LNCAP (cell line): Measurements from ENCODE around the gene RPS6KL1.

Source experiments
- TF ChIP-seq, protein P1 (sequence below): fragments of 450-650 bp; IDR thresholded peaks from 2 replicates; pipeline ENCODE4 v1.5.1; 2017; ENCODE audit warnings: mild to moderate bottlenecking

RPS6KL1 gene, protein sequence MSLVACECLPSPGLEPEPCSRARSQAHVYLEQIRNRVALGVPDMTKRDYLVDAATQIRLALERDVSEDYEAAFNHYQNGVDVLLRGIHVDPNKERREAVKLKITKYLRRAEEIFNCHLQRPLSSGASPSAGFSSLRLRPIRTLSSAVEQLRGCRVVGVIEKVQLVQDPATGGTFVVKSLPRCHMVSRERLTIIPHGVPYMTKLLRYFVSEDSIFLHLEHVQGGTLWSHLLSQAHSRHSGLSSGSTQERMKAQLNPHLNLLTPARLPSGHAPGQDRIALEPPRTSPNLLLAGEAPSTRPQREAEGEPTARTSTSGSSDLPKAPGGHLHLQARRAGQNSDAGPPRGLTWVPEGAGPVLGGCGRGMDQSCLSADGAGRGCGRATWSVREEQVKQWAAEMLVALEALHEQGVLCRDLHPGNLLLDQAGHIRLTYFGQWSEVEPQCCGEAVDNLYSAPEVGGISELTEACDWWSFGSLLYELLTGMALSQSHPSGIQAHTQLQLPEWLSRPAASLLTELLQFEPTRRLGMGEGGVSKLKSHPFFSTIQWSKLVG

DNA sequence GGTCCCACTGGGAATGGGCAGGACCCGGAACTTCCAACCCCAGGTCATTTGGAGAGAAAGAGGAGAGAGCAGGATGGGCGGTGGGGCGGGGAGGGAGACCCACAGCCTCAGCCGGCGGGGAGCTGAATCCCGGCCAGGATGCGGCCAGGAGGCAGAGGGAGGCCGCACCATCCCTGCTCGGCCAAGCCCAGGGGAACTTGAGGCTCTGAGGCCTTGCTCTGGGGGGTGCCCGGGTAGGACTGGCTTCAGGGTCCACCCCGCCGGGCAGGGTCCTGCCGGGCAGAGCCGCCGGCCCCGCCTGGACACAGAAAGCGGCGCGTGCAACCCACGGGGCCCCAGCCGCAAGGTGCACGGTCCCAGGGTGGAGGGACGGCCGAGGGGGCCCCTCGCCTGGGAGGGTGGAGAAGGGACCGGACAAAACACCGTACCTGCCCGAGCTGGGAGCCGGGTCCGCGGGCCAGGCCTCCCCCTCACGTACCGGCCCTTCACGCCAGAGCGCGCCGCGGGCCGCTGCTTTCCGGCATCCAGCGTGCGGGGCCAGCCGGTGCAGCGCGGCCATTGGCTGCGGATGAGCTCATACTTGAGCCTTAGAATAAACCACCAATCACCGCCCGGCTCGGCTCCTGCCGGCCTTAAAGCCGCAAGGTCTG, at the start of gene RPS6KL1:
TSS of gene RPS6KL1 (minus strand) at position 509 of the 650 bp plus-strand sequence. CDS start 1,719 bp downstream, outside the sequence.
- TF ChIP-seq, protein P1, sequence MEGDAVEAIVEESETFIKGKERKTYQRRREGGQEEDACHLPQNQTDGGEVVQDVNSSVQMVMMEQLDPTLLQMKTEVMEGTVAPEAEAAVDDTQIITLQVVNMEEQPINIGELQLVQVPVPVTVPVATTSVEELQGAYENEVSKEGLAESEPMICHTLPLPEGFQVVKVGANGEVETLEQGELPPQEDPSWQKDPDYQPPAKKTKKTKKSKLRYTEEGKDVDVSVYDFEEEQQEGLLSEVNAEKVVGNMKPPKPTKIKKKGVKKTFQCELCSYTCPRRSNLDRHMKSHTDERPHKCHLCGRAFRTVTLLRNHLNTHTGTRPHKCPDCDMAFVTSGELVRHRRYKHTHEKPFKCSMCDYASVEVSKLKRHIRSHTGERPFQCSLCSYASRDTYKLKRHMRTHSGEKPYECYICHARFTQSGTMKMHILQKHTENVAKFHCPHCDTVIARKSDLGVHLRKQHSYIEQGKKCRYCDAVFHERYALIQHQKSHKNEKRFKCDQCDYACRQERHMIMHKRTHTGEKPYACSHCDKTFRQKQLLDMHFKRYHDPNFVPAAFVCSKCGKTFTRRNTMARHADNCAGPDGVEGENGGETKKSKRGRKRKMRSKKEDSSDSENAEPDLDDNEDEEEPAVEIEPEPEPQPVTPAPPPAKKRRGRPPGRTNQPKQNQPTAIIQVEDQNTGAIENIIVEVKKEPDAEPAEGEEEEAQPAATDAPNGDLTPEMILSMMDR: no peak

DNA sequence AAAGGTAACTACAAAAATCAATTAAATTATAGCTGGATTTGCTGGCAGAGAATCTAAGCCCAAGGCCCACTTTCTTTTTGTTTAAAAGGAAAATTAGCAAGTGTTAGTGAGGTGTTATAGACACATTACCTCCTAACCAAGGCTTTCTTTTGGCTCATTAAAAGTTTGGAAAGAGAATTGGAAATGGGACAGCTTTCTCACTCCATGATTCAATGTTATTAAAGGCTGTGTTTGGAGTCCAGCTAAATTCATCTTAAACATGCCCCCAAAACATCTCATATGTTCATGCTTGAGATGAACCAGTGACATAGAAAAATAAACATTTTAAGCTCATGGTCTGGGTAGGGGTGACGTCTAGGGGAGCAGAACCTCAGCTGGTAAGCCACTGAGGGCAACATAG, 45.8 kb upstream of the RPS6KL1 start:
- TF ChIP-seq, protein P1: no peak

DNA sequence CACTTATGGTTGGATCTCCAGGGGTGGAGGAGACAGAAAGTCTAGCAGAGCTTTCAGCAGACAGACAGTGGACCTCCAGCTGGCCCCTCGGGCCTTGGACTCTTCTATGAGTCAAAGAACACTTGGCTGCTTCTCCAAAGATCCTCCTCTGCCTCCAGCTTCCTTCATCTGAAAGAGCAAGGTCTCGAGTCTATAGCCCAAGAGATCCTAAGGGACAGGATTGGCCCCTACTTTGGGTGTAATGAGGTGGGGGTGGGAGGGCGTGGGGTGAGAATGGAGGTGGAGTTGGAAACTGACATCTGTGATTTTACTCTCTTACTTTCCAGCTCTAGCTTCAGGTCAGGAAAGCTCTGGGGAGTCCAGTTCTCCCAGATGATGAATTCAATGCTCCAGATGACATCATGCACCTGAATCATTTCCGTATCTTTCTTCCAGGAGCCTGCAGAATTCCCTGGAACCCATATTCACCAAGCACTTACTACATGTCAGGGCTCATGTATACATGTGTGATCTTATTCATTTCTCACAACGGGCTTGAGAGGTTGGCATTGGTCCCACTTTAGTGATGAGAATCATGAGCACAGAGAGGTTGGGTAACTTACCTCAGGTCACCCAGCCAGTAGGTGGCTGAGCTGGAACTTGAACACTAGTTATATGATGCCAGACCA, 42.6 kb upstream of the RPS6KL1 start:
- TF ChIP-seq, protein P1: no peak

DNA sequence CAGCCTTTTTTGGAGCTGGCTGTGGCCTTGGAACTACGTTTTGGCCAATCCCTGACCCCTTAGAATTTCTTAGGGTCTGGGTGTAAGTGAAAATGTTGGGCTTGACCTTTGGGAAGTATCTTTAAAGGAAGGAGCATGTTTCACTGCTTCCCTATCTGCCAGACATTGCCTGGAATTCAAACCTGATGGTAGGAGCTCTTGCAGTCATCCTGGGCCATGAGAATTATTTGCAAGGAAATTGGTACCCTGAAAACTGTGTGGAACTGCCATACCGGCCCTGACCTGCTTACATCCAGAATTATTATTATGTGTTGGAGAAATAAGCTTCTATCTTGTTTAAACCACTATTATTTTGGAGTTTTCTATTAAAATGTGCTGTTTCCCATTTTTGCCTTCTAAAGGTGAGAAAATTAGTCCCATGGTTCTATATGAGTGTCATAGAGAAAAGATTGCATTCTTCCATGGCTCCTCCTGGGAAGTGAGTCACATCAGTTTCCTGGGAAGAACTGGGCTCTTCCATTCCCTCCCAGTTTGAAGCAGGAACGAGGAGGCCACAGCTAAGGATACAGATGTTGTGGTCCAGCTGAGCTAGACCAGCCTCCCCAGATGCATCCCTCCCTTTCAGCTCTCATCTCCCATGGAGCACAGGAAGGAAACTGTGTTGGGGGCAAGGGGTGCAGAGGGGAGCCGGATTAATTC, 41.9 kb upstream of the RPS6KL1 start:
- TF ChIP-seq, protein P1: no peak

DNA sequence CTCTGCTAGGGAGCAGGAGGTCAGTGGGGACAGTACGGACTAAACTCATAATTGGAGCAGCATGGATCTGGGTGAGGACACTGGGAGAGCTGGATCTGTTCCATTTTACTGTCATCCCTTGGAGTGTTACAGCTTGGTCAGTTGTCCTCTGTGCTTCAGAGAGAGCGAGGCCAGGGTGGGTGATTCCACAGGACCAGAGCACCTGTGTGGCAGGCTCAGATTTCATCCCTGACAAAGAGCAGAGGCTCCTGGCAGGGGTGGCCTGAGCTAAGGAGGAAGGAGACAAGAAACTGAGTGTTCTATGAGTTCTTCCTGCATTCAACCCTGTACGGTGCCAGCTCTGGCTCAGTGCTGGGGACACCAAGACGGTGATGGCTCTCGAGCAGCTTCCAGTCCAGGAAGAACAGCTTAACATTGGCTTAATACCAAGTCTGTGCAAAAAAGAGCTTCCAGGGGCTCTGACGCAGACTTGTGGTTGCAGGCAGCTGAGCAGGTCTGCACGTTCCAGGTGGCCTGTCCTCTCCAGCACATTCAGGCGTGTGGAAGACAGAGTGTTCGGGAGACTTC, 40.7 kb upstream of the RPS6KL1 start:
- TF ChIP-seq, protein P1: no peak

DNA sequence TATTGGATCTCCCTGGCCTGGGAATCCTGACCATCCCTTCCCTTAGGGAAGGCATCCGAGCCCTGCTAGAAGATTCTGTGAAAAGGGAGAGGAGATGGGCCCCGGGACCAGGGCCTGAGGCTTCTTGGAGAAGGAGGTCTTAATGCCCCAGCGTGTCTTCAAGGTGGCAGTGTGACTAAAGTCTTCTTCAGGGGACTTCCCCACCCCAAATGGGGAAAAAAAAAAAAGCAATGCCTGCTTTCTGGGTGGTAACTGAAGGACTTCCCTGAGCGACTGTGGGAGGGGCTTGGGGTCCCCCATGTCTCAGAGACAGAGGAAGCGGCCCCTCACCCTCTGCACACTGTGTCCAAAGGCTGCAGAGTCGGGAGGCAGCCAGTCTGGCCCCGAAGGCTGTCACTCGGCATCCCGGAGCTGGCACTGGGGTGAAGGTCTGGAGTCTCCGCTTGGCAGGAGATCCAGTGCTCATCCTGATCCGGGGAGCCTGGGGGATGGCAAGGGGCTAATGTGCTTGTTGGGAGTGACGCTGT, 40.2 kb upstream of the RPS6KL1 start:
- TF ChIP-seq, protein P1: no peak
